Adrenal gland (tissue), 5 donors: Measurements from ENCODE around the gene ADAMTSL3.

Source experiments
- POLR2A ChIP-seq, 2 donors: fragments of 450-650 bp; IDR thresholded peaks; one replicate each; pipeline ENCODE4 v1.6.1; 2017; ENCODE audit warnings: antibody characterized with exemption in 2 of 2, mild to moderate bottlenecking in 2 of 2, moderate library complexity in 1 of 2
- TF ChIP-seq, protein P1 (sequence below), 6 experiments: fragments of 450-650 bp in 4 of 6; fragments of 200-600 bp in 2 of 6; sonication (generic) in 1 of 6; IDR thresholded peaks; 1 replicate in 5 of 6; 2 replicates in 1 of 6; pipeline versions ENCODE4 v1.5.1 to v1.8.0; 2016 to 2021; ENCODE audit warnings: antibody characterized with exemption in 6 of 6, mild to moderate bottlenecking in 2 of 6, moderate library complexity in 1 of 6
- donor health status: DM: no; HTN: no; CAD: no.

- TF ChIP-seq, protein P1, sequence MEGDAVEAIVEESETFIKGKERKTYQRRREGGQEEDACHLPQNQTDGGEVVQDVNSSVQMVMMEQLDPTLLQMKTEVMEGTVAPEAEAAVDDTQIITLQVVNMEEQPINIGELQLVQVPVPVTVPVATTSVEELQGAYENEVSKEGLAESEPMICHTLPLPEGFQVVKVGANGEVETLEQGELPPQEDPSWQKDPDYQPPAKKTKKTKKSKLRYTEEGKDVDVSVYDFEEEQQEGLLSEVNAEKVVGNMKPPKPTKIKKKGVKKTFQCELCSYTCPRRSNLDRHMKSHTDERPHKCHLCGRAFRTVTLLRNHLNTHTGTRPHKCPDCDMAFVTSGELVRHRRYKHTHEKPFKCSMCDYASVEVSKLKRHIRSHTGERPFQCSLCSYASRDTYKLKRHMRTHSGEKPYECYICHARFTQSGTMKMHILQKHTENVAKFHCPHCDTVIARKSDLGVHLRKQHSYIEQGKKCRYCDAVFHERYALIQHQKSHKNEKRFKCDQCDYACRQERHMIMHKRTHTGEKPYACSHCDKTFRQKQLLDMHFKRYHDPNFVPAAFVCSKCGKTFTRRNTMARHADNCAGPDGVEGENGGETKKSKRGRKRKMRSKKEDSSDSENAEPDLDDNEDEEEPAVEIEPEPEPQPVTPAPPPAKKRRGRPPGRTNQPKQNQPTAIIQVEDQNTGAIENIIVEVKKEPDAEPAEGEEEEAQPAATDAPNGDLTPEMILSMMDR (IDR thresholded peaks at IDR 0.05), result no peak
- TF ChIP-seq POLR2A (IDR thresholded peaks at IDR 0.05), result no peak
These were observed 4.8 kb downstream of the ADAMTSL3 start for GRCh38 chr15:83658430-83659416.
